KG1 (cell line): ENCODE measurements around the gene PIM3.

Experiments used
- DNase-seq: peaks from one replicate; lab custom pipeline; 2025; lab: John Stamatoyannopoulos, UW

The PIM3 gene

GRCh38 chr22:49960159-49961004 is at the start of gene PIM3:
TSS of gene PIM3 (plus strand) at chr22:49960772. CDS start at chr22:49960948, 176 bp downstream.
- DNase-seq: peak; percentile 91

- no peak for DNase-seq
Measured at GRCh38 chr22:49911881-49912625, 48.5 kb upstream of the PIM3 start.

DNA sequence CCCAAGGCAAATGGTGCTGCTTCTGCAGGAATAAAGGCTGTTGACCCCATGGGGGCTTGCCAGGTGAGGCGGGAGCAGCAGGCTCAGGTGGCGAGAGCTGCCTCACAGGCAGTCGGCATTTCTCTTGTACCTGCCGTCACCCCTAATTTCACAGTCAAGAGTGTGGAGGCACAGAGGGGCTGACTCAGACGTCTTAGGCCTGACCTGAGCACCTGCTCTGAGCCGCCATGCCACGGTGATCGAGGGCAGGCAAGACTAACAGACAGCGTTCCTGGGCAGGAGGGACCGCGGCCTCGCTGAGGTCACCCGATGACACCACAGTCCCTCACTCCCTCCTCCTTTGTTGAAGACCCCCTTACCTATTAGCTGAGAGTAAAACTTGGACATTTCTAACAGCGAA is 47.5 kb upstream of the PIM3 start:
- DNase-seq: no peak

DNA sequence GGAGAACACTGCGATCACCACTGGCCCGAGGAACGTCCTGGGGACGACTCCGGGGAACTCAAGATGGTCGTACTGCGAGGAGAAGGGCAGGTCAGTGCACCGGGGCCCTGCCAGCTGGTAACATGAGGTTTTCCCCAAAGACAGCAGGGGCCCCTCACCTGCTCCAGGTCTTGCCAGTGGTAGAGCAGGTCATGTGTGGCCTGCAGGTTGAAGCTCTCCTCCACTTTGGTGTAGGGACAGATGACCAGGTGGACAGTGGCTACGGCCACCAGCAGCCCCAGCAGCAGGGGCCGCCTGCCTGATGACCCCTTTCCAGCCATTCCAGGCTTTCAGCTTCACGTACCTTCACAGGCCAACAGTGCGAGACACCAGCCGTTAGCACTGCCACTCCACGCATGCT is 47.1 kb upstream of the PIM3 start:
- DNase-seq: no peak

DNA sequence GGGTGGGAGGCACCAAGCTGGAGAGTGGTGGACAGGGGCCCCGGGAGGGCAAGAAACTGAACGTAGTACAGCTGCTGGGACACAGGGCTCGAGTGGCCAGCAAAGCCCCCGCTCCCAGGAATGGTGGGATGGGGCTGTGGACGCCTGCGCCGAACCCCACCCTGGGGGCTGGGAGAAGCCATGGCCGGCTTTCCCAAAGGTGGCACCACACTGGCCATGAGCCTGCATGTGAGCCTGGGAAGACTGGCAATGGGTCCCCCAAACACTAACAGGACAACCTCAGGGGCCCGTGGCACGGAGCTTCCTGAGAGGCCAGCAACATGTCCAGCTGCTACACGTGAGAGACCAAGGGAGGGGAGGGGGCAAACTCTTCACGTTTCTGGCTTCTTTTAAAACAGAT is 46.3 kb upstream of the PIM3 start:
- no peak for DNase-seq

DNA sequence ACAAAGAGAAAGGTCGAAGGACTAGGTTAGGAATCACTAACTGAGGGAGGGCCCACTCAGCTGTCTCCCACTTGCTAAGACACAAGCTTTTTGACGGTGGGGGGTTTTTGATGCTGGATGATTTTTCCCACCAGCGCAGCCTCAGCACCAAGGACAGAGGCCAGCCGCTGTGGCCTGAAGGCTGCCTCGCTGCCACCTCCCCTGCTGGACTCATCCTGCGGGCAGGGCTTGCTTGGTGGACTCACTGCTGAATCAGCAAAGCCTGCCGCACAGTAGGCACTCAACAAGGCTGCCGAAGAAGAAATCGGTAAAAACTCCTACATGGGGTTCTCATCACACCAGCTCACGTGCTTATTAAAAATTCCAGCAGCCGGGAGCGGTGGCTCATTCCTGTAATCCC is 45.0 kb upstream of the PIM3 start:
- no peak for DNase-seq

GRCh38 chr22:49916831-49917230 is 43.7 kb upstream of the PIM3 start:
- no peak for DNase-seq

DNA sequence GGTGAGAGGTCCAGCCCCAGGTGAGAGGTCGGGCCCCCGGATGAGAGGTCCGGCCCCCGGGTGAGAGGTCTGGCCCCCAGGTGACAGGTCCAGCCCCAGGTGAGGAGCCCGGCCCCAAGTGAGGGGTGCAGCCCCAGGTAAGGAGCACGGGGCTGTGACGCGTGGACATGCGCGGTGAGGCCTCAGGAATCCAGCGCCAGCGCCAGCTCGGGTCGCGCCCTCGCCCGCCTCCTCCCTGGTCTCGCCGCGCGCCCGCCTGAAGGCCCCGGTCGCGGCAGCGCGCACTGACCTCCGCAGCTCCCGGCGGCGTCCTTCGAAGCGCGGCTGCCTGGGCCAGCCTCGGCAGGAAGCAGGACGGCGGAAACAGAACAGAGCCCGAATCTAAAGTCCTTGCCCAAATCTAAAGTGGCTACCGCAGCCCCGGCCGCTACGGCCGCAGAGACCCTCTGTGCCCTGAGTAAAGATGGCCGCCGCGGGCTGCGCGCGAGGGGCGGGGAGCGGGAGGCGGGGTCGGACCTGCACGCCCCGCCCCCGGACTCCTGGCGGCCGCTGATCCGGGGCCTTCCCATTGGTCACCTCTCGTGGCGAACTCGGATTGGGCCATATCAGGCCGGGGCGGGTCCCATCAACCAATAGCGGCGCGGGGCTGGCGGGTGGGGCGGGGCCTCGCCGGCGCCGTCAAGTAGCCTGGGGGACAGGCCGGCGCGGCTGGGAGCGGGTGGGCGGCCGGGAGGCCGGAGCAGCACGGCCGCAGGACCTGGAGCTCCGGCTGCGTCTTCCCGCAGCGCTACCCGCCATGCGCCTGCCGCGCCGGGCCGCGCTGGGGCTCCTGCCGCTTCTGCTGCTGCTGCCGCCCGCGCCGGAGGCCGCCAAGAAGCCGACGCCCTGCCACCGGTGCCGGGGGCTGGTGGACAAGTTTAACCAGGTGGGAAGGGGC is 42.3 kb upstream of the PIM3 start, which contains the start of the genes ALG12 and CRELD2:
Gene ALG12, minus strand, starts transcription at position 465 of the 937 bp plus-strand sequence. CDS start 4,673 bp downstream, outside the sequence.
Gene CRELD2, plus strand, starts transcription at position 661 of the 937 bp plus-strand sequence. Its CDS starts 136 bp downstream, at position 797.
- peak; percentile 92 for DNase-seq

- DNase-seq: no peak
Measured at GRCh38 chr22:49918911-49919881, 41.4 kb upstream of the PIM3 start.

DNA sequence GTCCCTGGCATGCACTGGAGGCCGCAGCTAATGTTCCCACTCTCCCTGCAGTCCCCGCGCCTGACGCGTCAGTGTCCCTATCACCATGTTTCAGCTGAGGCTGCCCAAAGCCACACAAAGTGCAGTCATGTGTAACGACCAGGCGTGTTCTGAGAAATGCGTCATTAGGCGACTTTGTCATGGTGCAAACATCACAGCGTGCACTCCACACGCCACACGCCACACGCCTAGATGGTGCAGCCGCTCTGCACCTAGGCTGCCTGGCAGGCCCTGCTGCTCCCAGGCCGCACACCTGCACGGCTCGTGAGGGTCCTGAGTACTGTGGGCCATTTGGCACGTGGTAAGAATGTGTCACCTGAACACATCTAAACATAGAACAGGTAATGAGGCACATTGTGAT is 39.7 kb upstream of the PIM3 start:
- DNase-seq: no peak

- no peak for DNase-seq
Measured at GRCh38 chr22:49921508-49922278, 38.9 kb upstream of the PIM3 start.

GRCh38 chr22:49922484-49922883 is 38.1 kb upstream of the PIM3 start:
- DNase-seq: no peak

GRCh38 chr22:49922926-49923325 is 37.6 kb upstream of the PIM3 start:
- no peak for DNase-seq

- DNase-seq: no peak
Measured at GRCh38 chr22:49923445-49923844, 37.1 kb upstream of the PIM3 start.

DNA sequence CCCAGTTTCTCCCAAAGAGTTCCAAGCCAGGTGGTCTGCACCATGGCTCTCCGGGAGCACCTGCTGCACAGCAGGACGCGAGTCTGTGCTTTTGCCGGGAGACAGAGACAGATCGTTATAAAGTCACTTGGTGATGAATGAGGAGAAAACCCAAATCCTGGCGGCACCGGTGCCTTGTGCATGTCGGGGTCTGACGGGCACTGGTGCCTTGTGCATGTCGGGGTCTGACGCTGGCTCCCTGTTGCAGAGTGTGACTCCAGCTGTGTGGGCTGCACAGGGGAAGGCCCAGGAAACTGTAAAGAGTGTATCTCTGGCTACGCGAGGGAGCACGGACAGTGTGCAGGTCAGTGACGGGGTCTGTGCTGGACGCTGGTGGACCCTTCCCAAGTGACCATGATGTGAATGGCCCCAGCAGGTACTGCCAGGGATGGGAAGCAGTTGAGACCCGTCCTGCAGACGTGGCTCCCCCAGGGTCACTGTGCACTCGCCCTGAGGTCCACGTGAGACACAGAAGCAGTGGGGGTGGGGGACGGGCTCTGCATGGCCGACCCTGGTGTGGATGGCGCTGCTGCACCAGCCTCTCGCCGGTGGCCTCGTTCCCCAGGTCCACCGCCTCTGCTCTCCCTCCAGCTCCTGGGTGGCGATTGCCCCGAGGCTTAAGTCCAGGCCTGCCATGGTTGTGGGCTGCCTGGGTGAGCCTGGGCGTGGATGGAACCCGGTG is 36.3 kb upstream of the PIM3 start:
- DNase-seq: no peak

- DNase-seq: peak; percentile 78
Measured at GRCh38 chr22:49925525-49926128, 34.9 kb upstream of the PIM3 start.

GRCh38 chr22:49926916-49927315 is 33.7 kb upstream of the PIM3 start:
- DNase-seq: no peak

DNA sequence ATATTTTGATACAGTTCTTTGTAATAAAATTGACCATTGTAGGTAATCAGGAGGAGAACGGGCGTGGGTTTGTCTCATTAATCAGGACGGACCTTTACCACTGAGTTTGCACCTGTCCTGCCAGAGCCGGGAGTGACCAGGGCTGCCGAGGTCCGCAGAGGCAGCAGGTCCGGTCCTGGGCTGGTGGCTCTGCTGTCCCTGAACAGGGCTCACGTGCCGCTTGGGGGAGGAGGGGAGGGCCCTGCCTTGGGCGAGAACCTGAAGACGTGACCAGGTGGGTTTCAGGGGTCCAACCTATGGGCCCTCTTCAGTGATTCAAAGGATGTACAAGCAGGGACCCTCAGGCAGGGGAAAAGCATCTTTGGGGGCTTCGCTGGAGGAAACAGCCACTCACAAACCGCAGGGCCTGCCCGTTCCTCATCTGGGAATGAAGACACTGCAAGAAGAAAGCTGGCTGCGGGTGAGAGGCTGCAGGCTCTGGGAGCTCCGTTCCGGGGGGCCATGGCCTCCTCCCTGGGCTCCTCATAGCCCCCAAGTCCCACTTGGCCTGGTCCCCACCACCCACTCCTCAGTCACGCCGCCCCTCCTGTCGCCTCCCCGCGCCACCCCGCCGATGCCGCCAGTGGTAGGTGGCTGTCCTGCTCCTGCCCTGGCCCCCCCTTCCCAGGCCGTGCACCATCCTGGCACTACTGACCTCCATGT is 32.9 kb upstream of the PIM3 start:
- DNase-seq: no peak
